Measurements from ENCODE around the gene RSPH1. TPM values are rescaled to one million over a fixed set of nuclear protein-coding genes. Genes with fewer than 3 reads are reported as not detected.

Gene RSPH1
- total and polyA plus RNA-seq, 2 of the 8 experiments (the other 6 are each of a cell fraction or from before 2014, with no cell fraction given): 0.24 TPM; not detected in 1

DNA sequence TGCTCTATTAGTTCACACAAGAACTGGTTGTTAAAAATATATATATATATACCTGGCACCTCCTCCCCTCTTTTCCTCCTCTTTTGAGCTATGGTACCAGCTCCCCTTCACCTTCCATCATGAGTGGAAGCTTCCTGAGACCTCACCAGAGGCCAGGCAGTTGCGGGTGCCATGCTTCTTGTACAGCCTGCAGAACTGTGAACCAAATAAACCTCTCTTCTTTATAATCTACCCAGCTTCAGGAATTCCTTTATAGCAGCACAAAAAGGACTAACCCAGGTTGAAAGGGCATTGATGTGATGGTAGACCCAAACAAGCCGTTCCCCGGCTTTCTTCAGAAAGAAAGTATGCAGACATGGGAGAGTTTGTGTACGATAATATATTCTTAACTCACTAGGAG, 14.9 kb downstream of the RSPH1 start:
- Histone ChIP-seq H2BK5ac (ENCODE audit: low read depth, low read length) (no peak overlapping the region), H3K23me2 (ENCODE audit: low read depth, low read length) (no peaks in the 10 kb centered on the region; the same call in 1 of the 2 replicates), H4K5ac (ENCODE audit: insufficient read length, low read depth, low read length) (no peak overlapping the region), H4K20me1 (replicated peaks in 1 of 2; ENCODE audit: control insufficient read depth in 1 of 2, insufficient read depth in 2 of 2, low read length in 2 of 2) (no peaks in the 10 kb centered on the region), H3K36me3 (ENCODE audit: control insufficient read depth in 2 of 4, insufficient read depth in 4 of 4, low read length in 3 of 4) (no peaks in the 10 kb centered on the region), H3K4me3 (ENCODE audit: extremely low read depth in 1 of 4, insufficient read depth in 2 of 4, low read depth in 3 of 4, low read length in 4 of 4) (no peak overlapping the region), H4K8ac (ENCODE audit: extremely low read depth, insufficient read depth, low read length) (no peak overlapping the region), H2BK120ac (replicated peaks; ENCODE audit: low read depth, low read length) (no peak overlapping the region), H3K79me2 (ENCODE audit: control insufficient read depth in 1 of 2, insufficient read depth in 2 of 2, low read length in 2 of 2) (no peaks in the 10 kb centered on the region), H3K9me3 (ENCODE audit: insufficient read depth in 2 of 2, low read depth in 1 of 2, low read length in 1 of 2) (no peaks in the 10 kb centered on the region), H3K4ac (replicated peaks; ENCODE audit: insufficient read length, low read depth, low read length) (no peak overlapping the region), H3K56ac (replicated peaks; ENCODE audit: insufficient read length, low read depth, low read length) (no peak overlapping the region), H3K4me1 (replicated peaks in 1 of 4; ENCODE audit: control insufficient read depth in 3 of 4, insufficient read depth in 4 of 4, low read length in 3 of 4) (no peaks in the 10 kb centered on the region), H3K27me3 (replicated peaks in 1 of 4; ENCODE audit: control insufficient read depth in 3 of 4, extremely low read depth in 1 of 4, insufficient read depth in 3 of 4, low read length in 3 of 4) (no peaks in the 10 kb centered on the region; a peak in 1 of 7 replicates), H3K23ac (ENCODE audit: insufficient read length) (no peak overlapping the region), H3K18ac (ENCODE audit: extremely low read depth, low read length) (no peak overlapping the region), H2AFZ (ENCODE audit: low read length) (no peak overlapping the region), H3K4me2 (ENCODE audit: insufficient read depth in 1 of 2, low read depth in 2 of 2, low read length in 2 of 2) (no peak overlapping the region), H3K9ac (replicated peaks in 1 of 4; ENCODE audit: extremely low read depth in 1 of 4, low read depth in 3 of 4, low read length in 3 of 4) (no peak overlapping the region), H3K27ac (ENCODE audit: low read depth, low read length) (no peak overlapping the region), H2BK12ac (ENCODE audit: low read depth, low read length) (no peak overlapping the region), H2AK5ac (ENCODE audit: low read depth, low read length) (no peak overlapping the region), H3K14ac (ENCODE audit: insufficient read length) (no peak overlapping the region), H3K79me1 (ENCODE audit: low read depth, low read length) (no peaks in the 10 kb centered on the region), H4K91ac (replicated peaks; ENCODE audit: insufficient read length, low read length) (no peak overlapping the region), H2BK15ac (ENCODE audit: low read length) (no peak overlapping the region), H2BK20ac (ENCODE audit: low read length) (no peak overlapping the region)
- no peak for FAIRE-seq
- CTCF ChIA-PET (ENCODE audit: partially characterized antibody): interaction anchor here (0.6 to 1.0 kb wide), 3 partner anchors 11 to 65 kb away, joined by 3 to 4 read pairs (median 3); no protein-coding TSS in a partner anchor
- no peak for DNase-seq (ENCODE audit: low read depth in 1 of 2, low spot score in 2 of 2)
- WGBS, 2 experiments (ENCODE audit: extremely low coverage in 1 of 2, insufficient coverage in 1 of 2, insufficient read length in 1 of 2, insufficient replicate concordance in 2 of 2, low coverage in 1 of 2, low lambda C conversion rate in 2 of 2, missing lambda C conversion rate in 1 of 2): 88% methylated on average over 4 of the region's 4 CpGs; no CpG with 5 or more reads in 1 of the 2 experiments
- POLR2A ChIA-PET (ENCODE audit: partially characterized antibody): no interaction called here
- TF ChIP-seq, protein P1, sequence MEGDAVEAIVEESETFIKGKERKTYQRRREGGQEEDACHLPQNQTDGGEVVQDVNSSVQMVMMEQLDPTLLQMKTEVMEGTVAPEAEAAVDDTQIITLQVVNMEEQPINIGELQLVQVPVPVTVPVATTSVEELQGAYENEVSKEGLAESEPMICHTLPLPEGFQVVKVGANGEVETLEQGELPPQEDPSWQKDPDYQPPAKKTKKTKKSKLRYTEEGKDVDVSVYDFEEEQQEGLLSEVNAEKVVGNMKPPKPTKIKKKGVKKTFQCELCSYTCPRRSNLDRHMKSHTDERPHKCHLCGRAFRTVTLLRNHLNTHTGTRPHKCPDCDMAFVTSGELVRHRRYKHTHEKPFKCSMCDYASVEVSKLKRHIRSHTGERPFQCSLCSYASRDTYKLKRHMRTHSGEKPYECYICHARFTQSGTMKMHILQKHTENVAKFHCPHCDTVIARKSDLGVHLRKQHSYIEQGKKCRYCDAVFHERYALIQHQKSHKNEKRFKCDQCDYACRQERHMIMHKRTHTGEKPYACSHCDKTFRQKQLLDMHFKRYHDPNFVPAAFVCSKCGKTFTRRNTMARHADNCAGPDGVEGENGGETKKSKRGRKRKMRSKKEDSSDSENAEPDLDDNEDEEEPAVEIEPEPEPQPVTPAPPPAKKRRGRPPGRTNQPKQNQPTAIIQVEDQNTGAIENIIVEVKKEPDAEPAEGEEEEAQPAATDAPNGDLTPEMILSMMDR (IDR thresholded peaks at IDR 0.05; ENCODE audit: control extremely low read depth in 1 of 3, insufficient read depth in 1 of 3, low read depth in 1 of 3, low read length in 3 of 3): no peak
- TF ChIP-seq KDM5A (IDR thresholded peaks at IDR 0.05; ENCODE audit: low read length): no peak

All from H1 (cell line).